GM12891 (cell line): ENCODE data around the gene CD69.
A peak's percentile ranks its signal among the peaks of the same experiment; 100 is the strongest.

ENCODE experiments used
- DNase-seq: peaks from one replicate; pipeline ENCODE4 v3.0.0; 2011; ENCODE audit warnings: low spot score; ENCODE audit not compliant: insufficient read length
- FAIRE-seq: peaks from 2 replicates; lab custom pipeline; 2011; peaks lifted over from hg19 to GRCh38; lab: Jason Lieb, UNC
- PAX5 ChIP-seq: IDR thresholded peaks from 2 replicates; pipeline ENCODE4 v1.6.1; 2011; ENCODE audit warnings: low read length, moderate library complexity, mild to moderate bottlenecking; ENCODE audit not compliant: insufficient read depth, severe bottlenecking
- POLR2A ChIP-seq: IDR thresholded peaks from 2 replicates; pipeline ENCODE4 v1.6.1; 2011; ENCODE audit warnings: low read depth, low read length, control low read depth
- POLR2AphosphoS5 ChIP-seq: IDR thresholded peaks from 2 replicates; pipeline ENCODE4 v1.6.1; 2011; ENCODE audit warnings: low read depth, low read length, control low read depth
- POU2F2 ChIP-seq: IDR thresholded peaks from 2 replicates; pipeline ENCODE4 v1.6.1; 2011; ENCODE audit warnings: low read depth, mild to moderate bottlenecking, control low read depth, low read length, moderate library complexity
- SPI1 ChIP-seq: IDR thresholded peaks from 2 replicates; pipeline ENCODE4 v1.6.1; 2011; ENCODE audit warnings: low read depth, low read length, control low read depth
- TAF1 ChIP-seq: IDR thresholded peaks from 2 replicates; pipeline ENCODE4 v1.6.1; 2011; ENCODE audit warnings: low read depth, low read length, control low read depth

Gene CD69

GRCh38 chr12:9736936-9737705 is 23.6 kb downstream of the CD69 start:
- no peak for TF ChIP-seq POU2F2
- TF ChIP-seq POLR2AphosphoS5, result no peak
- no peak for TF ChIP-seq POLR2A
- DNase-seq, result no peak
- FAIRE-seq, result no peak

GRCh38 chr12:9735601-9736000 is 25.1 kb downstream of the CD69 start:
- DNase-seq, result no peak
- FAIRE-seq, result peak; percentile 38
- peak; percentile 58 for TF ChIP-seq SPI1
- TF ChIP-seq POLR2AphosphoS5, result no peak

GRCh38 chr12:9732921-9733461 is 27.7 kb downstream of the CD69 start, which contains the start of gene CLECL1:
Gene CLECL1, minus strand, starts transcription at chr12:9733097.
- no peak for DNase-seq
- FAIRE-seq, result no peak
- TF ChIP-seq SPI1 (peak; percentile 95), TAF1 (no peak), PAX5 (no peak), POU2F2 (no peak), POLR2AphosphoS5 (no peak), POLR2A (0 out of 2 replicates have a peak, but pooled peaks have one; percentile 50)

GRCh38 chr12:9731797-9732196 is 28.9 kb downstream of the CD69 start:
- FAIRE-seq, result peak; percentile 40
- DNase-seq, result no peak
- TF ChIP-seq SPI1 (peak; percentile 66), POU2F2 (no peak)

GRCh38 chr12:9731393-9731792 is 29.3 kb downstream of the CD69 start:
- no peak for TF ChIP-seq POLR2A
- no peak for FAIRE-seq
- DNase-seq, result no peak

GRCh38 chr12:9730591-9730990 is 30.1 kb downstream of the CD69 start:
- no peak for TF ChIP-seq SPI1
- no peak for TF ChIP-seq POLR2A
- no peak for TF ChIP-seq TAF1
- no peak for TF ChIP-seq POLR2AphosphoS5
- no peak for TF ChIP-seq POU2F2
- no peak for TF ChIP-seq PAX5
- FAIRE-seq, result peak; percentile 59
- DNase-seq, result no peak

- FAIRE-seq (peak; percentile 5), DNase-seq (no peak)
- TF ChIP-seq PAX5, result no peak
- no peak for TF ChIP-seq POLR2AphosphoS5
- TF ChIP-seq POLR2A, result no peak
- TF ChIP-seq TAF1, result no peak
- TF ChIP-seq POU2F2, result no peak
Observed at GRCh38 chr12:9730011-9730410, 30.7 kb downstream of the CD69 start.

GRCh38 chr12:9729082-9729481 is 31.6 kb downstream of the CD69 start:
- TF ChIP-seq PAX5 (no peak), SPI1 (no peak), POLR2A (no peak), POLR2AphosphoS5 (no peak), TAF1 (no peak), POU2F2 (no peak)
- DNase-seq, result no peak
- no peak for FAIRE-seq

GRCh38 chr12:9727813-9728212 is 32.9 kb downstream of the CD69 start:
- no peak for TF ChIP-seq TAF1
- TF ChIP-seq PAX5, result no peak
- TF ChIP-seq SPI1, result no peak
- TF ChIP-seq POLR2AphosphoS5, result no peak
- TF ChIP-seq POLR2A, result no peak
- DNase-seq, result no peak
- FAIRE-seq, result no peak

GRCh38 chr12:9725213-9725870 is 35.4 kb downstream of the CD69 start:
- peak; percentile 66 for FAIRE-seq
- TF ChIP-seq POLR2AphosphoS5 (no peak), PAX5 (no peak), POLR2A (no peak), TAF1 (no peak), POU2F2 (no peak), SPI1 (no peak)
- DNase-seq, result no peak

- FAIRE-seq, result no peak
- DNase-seq, result no peak
- TF ChIP-seq POU2F2 (no peak), PAX5 (no peak), POLR2A (no peak), SPI1 (no peak), TAF1 (no peak), POLR2AphosphoS5 (no peak)
Observed at GRCh38 chr12:9724023-9724422, 36.7 kb downstream of the CD69 start.
